Limb (tissue), 2 donors: ENCODE data around the gene CPEB2.

ENCODE experiments used
- DNase-seq, 2 donors: peaks; one replicate each; pipeline ENCODE4 v3.0.0-alpha.2; 2016; ENCODE audit errors: extremely low spot score in 2 of 2

Gene CPEB2

DNA sequence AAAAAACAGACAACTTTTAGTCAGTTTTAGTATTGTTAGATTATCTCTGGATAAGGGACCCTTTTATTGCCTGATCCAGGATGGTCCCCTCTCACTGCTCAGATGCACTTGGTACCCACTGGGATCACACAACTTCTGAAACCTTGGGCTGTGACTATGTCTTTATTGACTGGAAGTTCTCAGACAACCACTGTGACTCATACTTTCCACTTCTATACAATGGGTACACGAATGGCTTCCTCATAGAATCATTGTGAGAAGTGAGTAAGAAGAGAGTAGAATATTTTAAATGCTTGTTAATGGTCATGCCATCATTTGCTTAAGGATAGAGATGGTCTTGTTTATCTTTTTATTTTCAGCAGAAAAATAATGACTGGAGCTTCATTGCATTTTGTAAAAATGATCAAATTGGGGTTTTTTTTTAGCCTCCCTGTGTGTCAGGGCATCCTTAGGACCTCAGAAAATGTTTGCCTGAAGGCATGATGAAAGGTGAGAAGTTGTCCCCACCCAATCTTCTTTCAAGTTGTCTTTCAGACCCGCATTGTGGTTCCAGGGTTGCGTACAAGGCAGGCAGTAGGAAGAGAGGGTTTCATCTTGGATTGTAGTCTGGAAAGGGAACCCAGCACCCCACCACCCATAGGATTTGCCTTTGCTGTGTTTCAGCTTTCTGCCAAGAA, 115.1 kb downstream of the CPEB2 start:
- DNase-seq: no peak

DNA sequence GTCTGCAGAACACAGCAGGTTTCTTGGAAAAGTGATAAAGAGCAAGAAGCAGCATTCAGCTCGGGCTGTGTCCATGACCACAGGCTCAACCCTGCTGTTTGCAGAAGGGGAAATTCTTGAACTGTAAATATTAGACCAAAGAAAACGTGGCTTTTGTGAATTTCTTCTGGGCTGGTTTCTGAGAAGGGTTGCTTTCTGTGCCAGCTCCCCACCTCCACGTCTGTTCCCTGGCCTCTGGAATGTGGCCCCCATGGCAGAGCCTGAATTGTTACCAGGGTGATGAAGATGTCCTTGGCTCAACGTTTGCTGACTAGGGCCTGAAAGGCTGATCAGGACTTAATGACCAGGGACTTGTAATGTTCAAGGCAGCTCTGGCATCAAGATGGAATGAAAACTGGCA, 116.0 kb downstream of the CPEB2 start:
- no peak for DNase-seq
